ENCODE results near the gene APOBEC3G.
"Not testable (repeated sequence)": the region's sequence is repeated elsewhere in the genome, so short reads cannot be mapped to it uniquely, and the experiment has no call there.

Gene APOBEC3G

DNA sequence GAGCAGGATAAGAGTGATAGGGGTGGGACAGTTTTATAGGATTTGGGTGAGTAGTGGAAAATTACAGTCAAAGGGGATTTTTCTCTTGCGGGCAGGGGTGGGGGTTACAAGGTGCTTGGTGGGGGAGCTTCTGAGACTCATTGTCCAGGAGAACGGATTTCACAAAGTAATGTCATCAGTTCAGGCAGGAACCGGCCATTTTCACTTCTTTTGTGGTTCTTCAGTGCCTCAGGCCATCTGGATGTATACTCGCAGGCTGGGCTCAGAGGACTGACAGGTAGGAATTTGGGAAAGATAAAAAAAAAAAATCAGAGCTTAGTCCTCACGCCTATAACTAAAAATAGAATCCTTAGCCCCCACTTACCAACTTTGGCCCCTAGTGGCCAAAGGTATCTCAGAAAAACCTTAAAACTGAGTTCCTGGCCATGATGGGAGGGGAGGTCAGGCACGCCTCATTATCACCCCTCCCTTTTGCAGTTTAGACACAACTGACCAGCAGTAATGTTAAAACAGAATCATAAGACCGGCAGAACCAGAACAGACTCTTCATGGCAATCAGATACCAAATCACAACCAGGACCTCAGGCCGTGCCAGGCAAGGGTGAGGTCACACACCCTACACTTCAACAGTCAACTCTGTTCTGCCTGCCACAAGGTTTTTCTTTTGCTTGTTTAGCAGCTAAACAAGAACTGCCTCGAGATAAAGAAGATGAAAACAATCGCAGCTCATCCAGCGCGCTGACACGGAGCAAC is 8.9 kb upstream of the APOBEC3G start:
- DNase-seq: no peak

DNA sequence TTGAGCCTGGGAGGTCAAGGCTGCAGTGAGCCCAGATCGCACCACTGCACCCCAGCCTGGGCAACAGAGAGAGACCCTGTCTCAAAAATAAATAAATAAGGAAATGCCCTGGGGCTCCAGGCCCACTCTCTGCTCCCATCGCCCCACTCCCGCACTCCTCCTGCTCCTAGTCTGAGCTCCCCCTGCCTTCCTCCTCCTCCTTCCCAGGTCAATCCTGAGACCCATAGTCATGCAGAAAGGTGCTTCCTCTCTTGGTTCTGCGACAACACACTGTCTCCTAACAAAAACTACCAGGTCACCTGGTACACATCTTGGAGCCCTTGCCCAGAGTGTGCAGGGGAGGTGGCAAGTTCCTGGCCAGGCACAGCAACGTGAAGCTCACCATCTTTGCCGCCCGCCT is 6.9 kb upstream of the APOBEC3G start:
- DNase-seq: no peak

DNA sequence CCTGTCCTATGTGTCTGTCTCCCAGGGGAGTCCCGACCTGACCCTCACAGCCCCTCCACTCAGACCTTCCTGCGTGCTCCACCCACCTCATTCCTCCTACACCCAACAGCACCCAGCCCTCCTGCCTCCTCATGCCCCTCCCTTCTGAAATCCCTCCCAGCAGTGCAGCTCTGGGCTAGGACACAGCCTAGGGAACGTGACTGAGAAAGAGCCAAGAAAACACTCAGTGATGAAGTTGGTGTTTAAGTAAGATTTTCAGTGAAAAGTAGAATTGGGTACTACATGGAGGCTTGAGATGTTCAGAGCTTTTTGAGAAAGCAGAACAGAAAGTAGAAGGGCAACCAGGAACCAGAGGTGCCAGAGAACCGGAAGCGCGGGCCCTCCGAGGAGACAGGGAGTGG is 4.5 kb upstream of the APOBEC3G start:
- not testable (repeated sequence) for DNase-seq

DNA sequence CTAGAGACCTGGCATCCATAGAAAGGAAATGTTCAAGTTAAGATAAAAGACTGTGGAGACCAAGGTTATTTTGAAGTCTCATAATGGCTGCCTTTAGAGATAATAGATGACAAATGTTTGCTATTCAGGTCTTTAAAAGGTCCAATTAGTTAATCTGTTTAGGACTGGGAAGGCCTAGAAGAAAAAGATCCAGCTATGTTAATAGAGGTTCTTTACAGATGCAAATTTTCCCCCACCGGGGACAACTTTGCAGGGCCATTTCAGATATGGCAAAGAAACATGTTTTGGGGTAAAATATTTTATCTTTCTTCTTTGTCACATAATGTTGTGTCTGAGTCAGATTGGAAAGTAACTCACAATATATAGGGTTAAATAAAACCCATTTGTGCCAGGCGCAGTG is 3.1 kb upstream of the APOBEC3G start:
- DNase-seq: no peak

DNA sequence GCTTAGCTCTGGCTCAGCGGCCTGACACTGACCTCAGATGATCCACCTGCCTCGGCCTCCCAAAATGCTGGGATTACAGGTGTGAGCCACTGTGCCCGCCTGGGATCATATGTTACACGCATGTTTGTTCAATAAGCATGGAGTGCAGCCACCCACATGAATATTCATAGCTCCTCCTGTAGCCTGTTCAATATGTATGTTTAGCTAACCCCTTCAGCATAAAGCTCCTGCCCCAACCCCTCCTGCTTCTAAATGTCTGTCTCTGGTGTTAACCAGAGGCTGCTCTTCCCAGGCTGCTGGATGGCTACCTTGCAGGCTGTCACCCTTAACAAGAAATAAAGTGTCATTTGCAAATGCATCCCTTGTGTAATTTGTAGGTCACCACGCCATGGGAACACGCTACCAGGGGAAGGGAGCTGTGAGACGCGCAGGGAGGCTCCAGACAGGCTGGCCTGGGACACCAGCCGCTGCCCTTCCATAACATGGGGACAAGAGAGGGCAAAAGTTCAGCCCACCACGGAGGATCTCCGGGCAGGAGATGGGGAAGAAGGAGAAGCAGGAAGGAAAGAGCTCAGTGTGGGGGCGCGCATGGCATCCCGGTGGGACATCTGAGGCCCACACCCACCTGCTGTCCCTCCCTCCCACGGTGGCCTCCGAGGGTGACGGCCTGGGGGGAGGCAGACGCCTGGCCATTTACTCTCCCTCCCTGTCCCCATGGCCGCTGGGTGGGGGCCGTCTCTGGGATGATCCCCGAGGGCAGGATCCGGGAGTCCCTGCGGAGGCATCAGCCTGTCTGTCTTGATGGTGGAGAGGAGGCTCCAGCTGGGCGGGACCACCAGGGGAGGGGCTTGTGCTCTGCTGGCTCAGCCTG is 685 bp upstream of the APOBEC3G start:
- not testable (repeated sequence) for DNase-seq

DNA sequence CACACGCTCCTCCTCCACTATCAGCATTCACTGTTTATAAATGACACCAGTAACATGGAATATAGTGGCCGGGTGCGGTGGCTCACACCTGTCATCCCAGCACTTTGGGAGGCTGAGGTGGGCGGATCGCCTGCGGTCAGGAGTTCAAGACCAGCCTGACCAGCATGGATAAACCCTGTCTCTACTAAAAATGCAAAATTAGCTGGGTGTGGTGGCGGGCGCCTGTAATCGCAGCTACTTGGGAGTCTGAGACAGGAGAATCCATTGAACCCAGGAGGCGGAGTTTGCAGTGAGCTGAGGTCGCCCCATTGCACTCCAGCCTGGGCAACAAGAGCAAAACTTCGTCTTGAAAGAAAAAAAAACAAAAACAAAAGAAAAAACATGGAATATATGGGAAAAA is 837 bp downstream of the APOBEC3G start:
- not testable (repeated sequence) for DNase-seq

DNA sequence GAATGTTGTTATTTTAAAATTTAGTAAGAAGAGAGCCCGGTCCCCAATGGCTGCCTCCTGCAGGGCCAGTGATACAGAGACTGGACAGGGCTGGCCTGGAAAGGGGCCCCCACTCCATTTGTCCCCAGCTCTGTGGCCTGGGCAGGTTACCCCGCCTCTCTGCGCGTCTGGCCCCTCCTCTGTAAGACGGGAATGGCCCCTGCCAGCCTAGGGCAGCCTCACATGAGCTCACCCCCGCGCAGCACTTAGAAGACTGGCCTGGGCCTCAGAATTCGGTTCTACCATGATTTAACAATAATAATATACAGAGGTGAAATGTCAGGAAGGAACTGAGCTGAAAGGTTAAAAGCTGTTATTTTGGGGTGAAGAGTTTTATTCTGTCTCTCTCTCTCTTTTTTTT is 1.3 kb downstream of the APOBEC3G start:
- DNase-seq: no peak

DNA sequence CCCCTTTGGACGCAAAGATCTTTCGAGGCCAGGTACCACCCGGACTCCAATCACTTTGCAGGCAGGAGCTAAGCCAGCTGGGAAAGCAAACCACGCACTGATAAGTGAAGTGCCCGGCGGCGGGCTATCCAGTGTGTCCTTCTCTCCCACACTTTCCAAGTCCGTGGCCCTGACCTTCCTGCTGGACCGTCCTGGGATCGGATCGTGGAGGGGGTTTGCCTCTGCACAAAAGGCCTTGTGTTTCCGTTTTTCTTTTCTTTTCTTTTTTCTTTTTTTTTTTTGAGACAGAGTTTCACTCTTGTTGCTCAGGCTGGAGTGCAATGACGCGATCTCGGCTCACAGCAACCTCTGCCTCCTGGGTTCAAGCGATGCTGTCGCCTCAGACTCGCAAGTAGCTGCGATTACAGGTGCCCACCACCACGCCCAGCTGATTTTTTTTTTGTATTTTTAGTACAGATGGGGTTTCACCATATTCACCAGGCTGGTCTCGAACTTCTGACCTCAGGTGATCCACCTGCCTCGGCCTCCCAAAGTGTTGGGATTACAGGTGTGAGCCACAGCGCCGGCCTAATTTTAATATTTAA is 2.1 kb downstream of the APOBEC3G start:
- not testable (repeated sequence) for DNase-seq

DNA sequence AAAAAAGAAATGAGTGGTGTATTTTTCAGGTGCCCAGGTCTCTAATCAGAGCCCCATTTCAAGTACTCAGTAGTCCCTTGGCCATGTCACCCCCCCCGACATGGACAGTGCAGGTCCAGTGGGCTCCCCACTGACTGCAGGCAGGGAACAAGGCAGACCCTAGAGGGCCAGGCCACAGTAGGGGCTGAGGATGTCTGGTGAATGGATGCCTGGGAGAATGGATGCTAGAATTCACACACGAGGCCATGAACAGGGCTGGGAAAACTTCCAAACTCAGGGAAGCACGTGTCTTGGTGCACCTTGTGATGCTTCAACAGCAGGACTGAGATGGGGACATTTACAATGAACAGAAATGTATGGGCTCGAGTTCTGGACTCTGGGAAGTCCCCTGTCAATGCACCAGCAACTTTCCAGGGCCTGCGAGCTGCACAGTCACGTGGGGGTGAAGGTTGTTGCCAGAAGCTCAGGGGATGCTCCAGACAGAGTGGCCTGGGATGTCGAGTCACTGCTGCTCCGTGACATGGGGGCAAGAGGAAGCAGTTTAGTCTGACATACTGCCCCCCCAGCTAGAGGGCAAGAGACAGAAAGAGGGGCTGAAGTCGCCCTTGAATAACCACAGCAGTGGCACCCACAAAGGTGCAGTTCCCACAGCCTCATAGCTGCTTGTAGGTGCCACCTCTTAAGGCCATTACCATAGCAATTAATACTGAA is 3.1 kb downstream of the APOBEC3G start:
- no peak for DNase-seq

DNA sequence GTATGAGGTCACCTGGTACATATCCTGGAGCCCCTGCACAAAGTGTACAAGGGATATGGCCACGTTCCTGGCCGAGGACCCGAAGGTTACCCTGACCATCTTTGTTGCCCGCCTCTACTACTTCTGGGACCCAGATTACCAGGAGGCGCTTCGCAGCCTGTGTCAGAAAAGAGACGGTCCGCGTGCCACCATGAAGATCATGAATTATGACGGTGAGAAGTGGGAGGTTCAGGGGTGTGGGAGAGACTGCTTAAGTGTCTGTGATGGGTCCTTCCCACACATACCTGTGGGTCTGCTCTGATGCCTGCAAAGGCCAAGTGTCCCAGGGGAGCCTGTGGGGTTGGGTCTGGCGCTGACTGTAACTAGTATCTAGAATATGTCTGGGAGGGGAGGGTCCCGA is 3.9 kb downstream of the APOBEC3G start:
- DNase-seq: no peak

DNA sequence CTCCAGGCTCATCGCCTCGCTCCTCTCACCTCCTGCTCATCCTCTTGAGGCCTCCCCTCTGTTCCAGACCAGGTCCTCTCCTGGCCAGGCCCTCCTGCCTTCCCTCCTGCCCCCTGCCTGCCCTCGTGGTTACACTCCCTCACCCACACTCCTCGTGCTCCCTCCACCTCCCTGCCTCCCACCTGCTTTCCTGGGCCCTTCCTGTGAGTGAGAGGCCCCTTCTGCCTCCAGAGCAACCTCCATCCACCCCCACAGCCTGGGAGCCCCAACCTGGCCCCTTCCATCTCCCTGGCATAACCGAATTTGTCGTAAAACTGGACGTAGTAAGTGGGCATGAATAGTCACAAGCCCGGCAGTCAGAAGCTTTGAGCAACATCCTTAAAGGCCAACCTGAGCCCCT is 4.5 kb downstream of the APOBEC3G start:
- DNase-seq: no peak

DNA sequence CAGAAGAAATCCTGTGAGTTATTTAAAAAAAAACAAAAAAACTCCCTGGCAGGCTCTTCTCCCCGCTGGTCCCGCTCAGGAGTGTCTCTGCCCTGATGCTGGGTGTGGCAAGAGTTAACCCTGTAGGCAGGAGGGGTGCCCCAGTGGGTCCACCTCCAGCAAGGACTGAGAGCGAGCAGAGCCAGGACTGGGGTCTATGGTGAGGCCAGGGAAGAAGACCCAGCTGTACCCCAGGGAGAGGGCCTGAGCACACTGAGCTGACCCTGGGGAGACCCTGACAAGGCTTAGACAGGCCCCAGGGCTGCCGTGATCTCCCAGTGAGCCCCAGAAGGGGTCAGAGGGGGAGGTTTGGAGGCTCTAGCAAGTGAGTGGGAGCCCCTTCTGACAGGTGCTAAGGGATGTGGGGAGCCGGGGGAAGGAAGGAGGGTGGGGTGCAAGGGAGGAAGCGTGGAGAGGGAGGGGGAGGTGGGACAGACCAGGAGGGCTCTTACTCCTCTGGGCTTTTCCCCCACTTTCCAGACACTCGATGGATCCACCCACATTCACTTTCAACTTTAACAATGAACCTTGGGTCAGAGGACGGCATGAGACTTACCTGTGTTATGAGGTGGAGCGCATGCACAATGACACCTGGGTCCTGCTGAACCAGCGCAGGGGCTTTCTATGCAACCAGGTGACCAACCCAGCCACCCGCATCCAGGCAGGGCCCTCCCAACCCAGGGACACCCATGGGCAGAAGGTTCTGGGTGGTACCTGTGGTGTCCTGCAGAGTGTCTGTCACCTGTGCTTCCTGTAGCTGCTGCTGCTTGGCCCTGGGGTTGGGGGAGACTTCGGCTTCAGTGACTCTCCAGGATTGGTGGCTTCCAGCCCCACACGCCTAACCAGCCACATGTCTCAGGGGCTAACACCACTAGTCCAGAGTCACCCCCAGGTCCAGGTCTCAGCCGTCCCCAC is 6.4 kb downstream of the APOBEC3G start:
- DNase-seq: no peak

DNA sequence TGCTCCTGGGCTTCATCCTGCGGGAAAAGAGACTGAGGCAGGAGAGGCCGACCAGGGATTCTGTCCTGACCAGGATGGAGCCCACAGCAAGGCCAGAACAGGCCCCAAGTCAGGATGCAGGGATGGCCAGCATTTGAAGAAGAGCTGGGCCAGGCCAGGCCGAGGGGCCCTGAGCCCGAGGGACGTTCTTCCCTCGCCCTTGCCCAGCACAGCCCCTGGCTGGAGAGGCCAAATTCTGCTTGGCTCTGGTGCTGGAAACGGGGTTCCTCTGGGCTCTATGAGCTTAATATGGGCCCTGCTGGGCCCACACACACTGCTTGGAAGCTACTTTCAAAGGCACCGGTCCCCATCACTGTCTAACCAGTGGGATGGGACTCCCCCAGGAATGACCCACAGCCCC is 7.6 kb downstream of the APOBEC3G start:
- no peak for DNase-seq

DNA sequence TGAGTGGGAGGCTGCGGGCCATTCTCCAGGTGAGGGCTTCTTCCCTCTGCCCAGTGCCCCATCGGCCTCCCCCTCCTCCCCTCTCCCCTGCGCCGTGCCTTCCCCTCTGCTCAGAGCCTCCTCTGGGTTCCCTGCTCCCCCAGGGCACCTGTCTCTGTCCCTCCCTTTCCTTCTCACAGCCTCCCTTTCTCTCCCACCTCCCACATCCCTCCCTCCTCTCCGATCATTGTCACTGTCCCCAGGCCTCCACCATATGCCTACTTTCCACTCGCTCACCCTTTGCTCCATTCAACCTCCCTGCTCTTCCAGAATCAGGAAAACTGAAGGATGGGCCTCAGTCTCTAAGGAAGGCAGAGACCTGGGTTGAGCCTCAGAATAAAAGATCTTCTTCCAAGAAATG is 10.0 kb downstream of the APOBEC3G start:
- DNase-seq: no peak

DNA sequence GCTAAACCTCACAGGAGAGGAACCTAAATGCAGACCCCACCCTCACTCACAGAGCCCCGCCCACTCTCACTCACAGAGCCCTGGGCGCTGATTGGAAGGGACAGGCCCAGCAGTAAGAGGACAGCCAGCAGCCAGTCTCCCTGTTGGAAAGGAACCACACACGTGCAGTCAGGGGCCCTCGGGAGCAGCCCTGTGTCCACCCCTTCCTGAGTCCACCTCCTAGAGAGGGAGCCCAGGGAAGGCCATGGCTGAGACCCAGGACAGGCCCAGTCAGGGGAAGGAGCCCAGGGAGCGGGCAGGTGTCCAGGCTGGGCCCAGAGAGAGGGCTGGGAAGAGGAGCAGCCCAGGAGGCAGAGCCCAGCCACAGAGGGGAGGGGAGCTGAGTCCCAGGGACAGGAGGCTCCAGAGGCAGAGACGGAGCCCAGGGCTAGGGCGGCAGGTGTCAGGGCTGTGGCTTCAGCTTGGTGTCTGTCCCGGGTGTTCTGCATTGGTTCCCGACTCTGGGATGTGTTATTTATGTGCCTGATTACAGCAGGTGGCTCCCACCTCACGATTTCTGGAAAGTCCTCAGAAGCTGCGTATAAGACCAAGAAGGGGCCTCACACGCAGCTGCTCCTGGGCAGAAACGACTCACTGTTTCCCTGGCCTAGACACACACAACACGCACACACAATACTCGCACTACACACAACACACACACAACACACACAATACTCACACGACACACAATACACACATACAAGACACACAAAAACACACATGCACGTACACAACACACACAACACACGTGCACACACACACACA is 11.0 kb downstream of the APOBEC3G start:
- DNase-seq: no peak

DNA sequence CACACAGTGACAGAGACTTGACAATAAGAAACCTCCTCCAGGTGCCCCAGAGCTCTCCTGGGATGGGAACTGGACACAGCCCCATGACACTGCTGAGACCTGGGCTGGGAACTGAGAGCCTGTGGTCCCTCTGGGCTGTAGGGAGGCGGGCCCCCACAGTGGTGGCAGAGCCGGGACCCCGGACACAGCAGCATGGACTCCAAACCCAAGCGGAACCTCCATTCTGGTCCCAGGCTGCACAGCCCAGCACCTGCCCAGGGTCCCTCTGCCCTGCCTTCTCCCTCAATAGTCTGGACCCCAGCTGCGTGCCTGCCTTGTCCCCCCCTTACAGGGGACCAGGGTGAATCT is 11.6 kb downstream of the APOBEC3G start:
- DNase-seq: no peak

DNA sequence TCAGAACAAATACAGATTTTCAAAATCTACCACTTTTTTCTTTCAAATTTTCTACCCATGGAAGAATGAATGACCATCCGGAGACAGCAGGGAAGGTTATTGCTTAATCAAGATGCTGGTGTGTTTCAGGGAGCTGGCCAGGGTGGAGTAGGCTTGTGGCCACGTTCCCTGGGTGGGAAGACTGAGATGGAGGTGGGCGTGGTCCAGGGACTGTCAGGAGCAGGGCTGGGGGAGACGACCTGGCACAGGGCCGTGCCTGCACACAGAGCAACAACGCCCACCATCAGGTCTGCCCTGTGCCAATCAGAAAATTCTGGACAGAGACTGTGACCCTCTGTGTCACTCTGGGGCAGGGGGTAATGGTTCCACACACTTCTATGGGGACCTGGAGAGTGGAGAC is 12.9 kb downstream of the APOBEC3G start:
- DNase-seq: no peak

DNA sequence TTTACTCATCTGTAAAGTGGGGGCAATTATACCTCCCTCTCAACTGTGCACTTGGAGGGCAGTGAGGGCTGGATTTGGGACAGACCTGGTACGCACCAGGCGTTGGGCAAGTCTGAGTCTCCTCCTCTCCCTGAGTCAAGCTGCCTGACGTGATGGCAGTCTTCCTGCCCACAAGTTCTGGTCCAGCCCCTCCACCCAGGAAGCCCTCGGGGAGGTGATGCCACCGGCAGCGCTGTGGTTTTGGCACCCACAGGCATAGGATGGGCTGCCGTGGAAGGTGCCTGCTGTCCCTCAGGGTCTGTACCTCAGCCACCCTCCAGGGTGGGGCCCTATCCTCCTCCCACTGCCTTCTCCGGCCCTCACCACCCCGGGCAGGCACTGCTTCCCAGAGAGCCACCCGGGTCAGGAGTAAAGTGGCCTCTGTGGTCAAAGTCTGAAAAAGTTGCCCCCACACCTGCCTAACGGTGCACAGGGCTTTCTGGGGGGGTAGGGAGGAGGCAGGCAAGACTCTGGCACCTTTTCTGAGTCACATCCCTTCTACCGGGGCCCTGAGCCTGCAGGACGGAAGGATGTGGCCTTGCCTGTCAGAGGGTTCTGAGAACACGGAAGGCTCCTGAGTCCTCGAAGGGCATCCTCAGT is 13.5 kb downstream of the APOBEC3G start:
- DNase-seq: peak; percentile 50

DNA sequence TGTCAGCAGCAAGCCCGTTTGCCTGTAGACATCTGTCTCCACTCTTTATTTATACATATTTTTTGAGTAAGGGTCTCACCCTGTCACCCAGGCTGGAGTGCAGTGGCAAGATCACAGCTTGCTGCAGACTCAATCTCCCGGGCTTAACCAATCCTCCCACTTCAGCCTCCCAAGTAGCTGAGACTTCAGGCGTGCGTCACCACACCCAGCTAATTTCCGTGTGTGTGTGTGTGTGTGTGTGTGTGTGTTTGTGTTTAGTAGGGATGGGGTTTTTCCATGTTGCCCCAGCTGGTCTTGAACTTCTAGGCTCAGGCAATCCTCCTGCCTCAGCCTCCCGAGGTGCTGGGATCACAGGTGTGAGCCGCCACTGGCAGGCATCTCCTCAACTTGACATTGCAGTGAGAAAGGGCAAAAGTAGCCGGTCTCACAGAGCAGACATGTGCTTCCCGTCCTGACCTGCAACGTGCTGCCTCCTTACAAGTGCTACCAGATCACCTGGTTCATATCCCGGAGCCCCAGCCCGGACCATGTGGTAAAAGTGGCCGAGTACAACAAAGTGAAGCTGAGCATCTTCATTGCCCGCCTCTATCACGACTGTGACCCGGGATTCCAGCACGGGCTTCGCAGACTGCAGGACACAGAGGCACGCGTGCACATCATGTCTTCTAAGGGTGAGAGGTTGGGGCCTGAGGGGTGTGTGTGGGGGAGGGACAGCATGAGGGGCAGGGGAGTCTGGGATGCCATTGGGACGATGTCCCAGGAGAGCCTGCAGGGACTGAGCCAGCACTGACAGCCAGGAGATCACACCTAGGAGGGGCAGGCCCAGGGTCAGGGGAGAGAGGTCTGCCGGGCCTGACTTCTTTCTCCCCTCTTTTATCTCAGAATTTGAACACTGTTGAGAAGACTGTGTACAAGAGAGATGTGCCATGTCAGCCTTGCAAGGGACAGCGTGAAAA is 14.3 kb downstream of the APOBEC3G start:
- DNase-seq: no peak
